ENCODE data around the gene BLMH. TPM values are rescaled to one million over a fixed set of nuclear protein-coding genes. Genes with fewer than 3 reads are reported as not detected.

BLMH gene
- total and polyA plus RNA-seq, 2 experiments from 2014 or later = 36.4 to 58.7 TPM

- H3K4me2 ChIP-seq = no peak overlapping the region
- Mint-ChIP-seq H3K27me3 (ENCODE audit: insufficient read depth, low read depth, poor library complexity) (peaks cover 3% of the 10 kb centered on the region), H3K36me3 (ENCODE audit: low read depth) (peaks cover 18% of the 10 kb centered on the region), H3K27ac (no peak overlapping the region), H3K4me3 (no peak overlapping the region), H3K9me3 (no peaks in the 10 kb centered on the region), H3K4me1 (no peaks in the 10 kb centered on the region)
- no peaks in the 10 kb centered on the region for H3K79me2 ChIP-seq (replicated peaks; ENCODE audit: insufficient read depth)
- no peaks in the 10 kb centered on the region for H3F3A ChIP-seq (replicated peaks; ENCODE audit: low read depth)
- no peaks in the 10 kb centered on the region for H3K27me3 ChIP-seq (ENCODE audit: insufficient read depth)
- no peak overlapping the region for H2AFZ ChIP-seq
- no peaks in the 10 kb centered on the region for H4K20me1 ChIP-seq (replicated peaks; ENCODE audit: insufficient read depth)
- H3K36me3 ChIP-seq (ENCODE audit: insufficient read depth) = peaks cover 13% of the 10 kb centered on the region
- ATAC-seq = no peak
- no peaks in the 10 kb centered on the region for H3K9me2 ChIP-seq (ENCODE audit: insufficient read depth)
- H3K27ac ChIP-seq (ENCODE audit: low read depth) = no peak overlapping the region
- DNase-seq (ENCODE audit: low spot score) = no peak
- H3K4me1 ChIP-seq (ENCODE audit: insufficient read depth) = no peaks in the 10 kb centered on the region
- TF ChIP-seq JUNB (IDR thresholded peaks at IDR 0.05; ENCODE audit: unreplicated experiment) (no peak), ETS1 (IDR thresholded peaks at IDR 0.05) (no peak), NANOG (IDR thresholded peaks at IDR 0.05; ENCODE audit: borderline replicate concordance) (no peak), EZH2 (IDR thresholded peaks at IDR 0.05; ENCODE audit: low read depth, unreplicated experiment) (no peak), EZH2phosphoT487 (IDR thresholded peaks at IDR 0.05; ENCODE audit: unreplicated experiment) (no peak), STAT1 (IDR thresholded peaks at IDR 0.05; ENCODE audit: unreplicated experiment) (no peak), POLR2AphosphoS5 (IDR thresholded peaks at IDR 0.05; ENCODE audit: low read depth) (no peak), ZNF331 (CRISPR knock-in tag; IDR thresholded peaks at IDR 0.05; ENCODE audit: low read depth) (no peak), ZNF462 (CRISPR knock-in tag; IDR thresholded peaks at IDR 0.05) (no peak)
- no peak overlapping the region for H3K4me3 ChIP-seq
Measured at GRCh38 chr17:30246460-30246859, 45.3 kb downstream of the BLMH start.
